GM12864 (cell line): ENCODE results near the gene SRC.

Experiments
- DNase-seq: peaks from one replicate; pipeline ENCODE4 v3.0.0-alpha.2; 2011; ENCODE audit warnings: low read depth
- H3K4me3 ChIP-seq: 2 replicates; pipeline ENCODE4 v1.5.1; 2011; ENCODE audit warnings: mild to moderate bottlenecking, low read depth, low read length, control low read depth
- CTCF ChIP-seq: IDR thresholded peaks from 2 replicates; pipeline ENCODE4 v1.5.1; 2011; ENCODE audit warnings: low read depth, mild to moderate bottlenecking, moderate library complexity, low read length, control low read depth, inconsistent platforms; ENCODE audit errors: missing control alignments

The SRC gene

DNA sequence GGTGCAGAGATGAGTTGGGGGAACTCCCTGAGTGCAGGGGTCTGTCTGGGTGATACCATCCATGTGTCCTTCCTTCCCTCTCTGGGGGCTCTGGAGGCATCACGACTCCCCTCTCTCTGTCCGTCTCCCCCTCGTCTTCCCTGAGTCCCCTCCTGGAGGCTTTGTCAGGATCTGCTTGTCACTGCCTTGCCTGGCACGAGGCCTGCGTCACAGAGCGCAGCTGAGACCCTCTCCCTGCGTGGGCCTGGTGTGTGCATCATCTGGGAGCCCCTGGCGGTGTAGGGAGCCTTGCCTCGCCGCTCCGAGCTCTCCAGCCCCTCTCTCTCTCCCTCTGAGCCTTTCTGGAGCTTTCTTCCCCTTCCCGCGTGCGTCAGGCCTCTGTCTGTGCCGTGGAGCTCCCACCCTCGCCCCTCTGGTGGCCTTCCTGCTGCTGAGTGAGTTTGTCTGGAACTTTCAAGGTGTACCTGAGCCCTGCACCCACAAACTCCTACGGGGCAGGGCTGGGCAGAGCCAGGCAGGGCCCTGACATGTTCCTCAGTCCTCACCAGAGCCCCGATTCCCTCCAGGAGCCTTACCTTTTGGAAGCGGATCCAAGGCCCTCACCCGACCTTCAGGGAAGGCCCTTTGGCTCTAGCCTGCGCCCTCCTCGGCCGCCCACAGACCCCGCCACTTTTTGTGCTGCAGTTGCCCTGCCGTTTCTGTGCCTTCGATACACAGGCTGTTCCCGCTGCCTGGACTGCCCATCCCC, 70.3 kb downstream of the SRC start:
- DNase-seq, result no peak
- no peak overlapping the region for H3K4me3 ChIP-seq
- no peak for TF ChIP-seq CTCF

DNA sequence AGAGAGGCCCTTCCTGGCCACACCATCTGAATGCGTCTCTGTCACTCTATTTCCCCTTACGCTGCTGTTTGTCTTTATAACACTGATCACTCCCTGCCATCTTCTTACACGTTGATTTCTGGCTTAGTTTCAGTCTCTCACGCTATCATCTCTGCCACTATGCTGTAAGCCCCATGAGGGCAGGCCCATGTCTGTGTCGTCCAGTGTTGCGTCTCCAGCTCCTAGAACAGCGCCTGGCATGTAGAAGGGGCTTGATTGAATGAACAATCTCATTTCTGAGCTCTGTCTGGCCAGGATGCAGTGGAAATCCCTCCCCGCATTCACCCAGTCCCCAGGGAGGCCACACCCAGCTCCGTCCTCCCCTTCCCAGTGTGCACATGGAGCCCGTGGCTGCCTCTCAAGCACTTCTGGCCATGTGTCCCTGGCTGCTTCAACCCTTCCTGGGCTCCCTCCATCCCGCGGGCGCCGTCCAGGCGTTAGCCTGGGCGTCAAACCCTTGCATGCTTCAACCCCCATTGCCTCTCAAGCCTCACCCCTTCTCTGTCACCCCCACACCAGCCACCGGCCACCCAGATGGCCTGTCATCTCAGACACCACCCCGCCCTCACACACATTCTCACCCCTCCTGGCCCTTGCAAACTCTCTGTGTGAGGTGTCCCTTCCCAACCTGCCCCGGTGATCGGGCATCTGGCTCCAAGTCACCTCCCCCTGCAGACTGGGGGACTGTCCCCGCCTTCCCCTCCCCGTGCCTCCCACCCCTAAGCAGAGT, 71.1 kb downstream of the SRC start:
- no peak for TF ChIP-seq CTCF
- no peak for DNase-seq

DNA sequence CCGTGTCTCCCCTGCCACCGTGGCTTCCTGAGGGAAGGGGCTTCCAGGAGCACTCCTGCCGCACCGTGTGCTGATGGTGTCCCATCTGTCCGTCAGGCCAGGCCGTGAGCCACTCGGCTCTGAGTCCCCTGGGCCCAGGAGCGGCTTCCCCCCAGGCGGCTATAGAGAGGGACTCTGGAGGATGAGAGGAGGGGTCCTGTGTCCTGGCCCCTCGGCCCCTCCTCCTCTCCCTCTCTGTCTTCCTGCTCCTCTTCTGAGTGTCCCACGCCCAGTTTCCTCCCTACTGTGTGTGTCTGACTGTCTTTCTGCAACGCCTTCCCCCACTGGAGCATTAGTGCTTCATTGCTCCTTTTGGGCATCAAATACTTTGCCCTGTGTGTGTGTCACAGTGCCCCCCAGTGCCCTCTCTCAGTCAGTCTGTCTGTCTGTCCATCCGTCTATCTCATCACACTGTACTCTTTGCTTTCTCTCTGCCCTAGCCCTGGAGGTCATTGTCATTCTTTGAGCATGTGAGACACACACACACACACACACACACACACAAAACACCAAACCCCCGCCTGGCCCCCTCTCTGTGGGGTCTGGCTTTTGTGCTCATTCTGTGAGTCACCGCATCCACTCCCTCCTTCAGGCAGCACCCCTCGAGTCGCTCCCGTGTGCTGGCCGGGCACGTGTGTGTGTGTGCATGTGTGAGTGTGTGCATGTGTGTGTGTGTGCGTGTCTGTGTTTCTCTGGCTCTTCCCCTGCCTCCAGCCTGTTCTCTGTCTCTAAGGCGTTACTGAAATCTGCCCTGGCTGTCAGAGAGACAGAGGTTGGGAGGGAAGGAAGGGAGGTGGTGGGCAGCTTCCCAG, 71.9 kb downstream of the SRC start:
- TF ChIP-seq CTCF, result no peak
- no peak overlapping the region for H3K4me3 ChIP-seq
- no peak for DNase-seq

More for the DNA sequence above, 71.1 kb downstream of the SRC start:
- H3K4me3 ChIP-seq, result no peak overlapping the region

- TF ChIP-seq CTCF, result no peak
- DNase-seq, result no peak
- no peak overlapping the region for H3K4me3 ChIP-seq
Measured at GRCh38 chr20:37418591-37419109, 72.7 kb downstream of the SRC start.

DNA sequence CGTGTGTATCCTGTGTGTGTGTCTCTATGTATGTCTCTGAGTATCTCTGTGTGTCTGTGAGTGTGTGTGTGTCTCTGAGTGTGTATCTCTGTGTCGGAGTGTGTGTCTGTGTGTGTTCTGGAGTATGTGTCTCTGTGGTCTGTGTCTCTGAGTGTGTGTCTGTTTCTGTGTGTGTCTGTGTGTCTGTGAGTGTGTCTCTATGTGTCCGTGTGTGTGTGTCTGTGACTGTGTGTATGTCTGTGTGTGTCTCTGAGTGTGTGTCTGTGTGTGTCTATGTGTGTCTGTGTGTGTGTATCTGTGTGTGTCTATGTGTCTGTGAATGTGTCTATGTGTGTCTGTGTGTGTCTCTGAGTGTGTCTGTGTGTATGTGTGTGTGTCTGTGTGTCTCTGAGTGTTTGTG, 73.4 kb downstream of the SRC start:
- no peak for TF ChIP-seq CTCF
- DNase-seq, result no peak
- no peak overlapping the region for H3K4me3 ChIP-seq

- no peak for TF ChIP-seq CTCF
- no peak overlapping the region for H3K4me3 ChIP-seq
- no peak for DNase-seq
Measured at GRCh38 chr20:37419774-37420542, 74.0 kb downstream of the SRC start.
